ENCODE results near the gene FCRLB. TPM values are rescaled to one million over a fixed set of nuclear protein-coding genes. Genes with fewer than 3 reads are reported as not detected.

Gene FCRLB
- total and polyA plus RNA-seq, 2 donors (not counting 3 experiments of a cell fraction or from before 2014, with no cell fraction given): 0.62 TPM

GRCh38 chr1:161702250-161702649 lies 19.1 kb upstream of the FCRLB start:
- Histone ChIP-seq H3K9ac (replicated peaks; ENCODE audit: extremely low read depth, insufficient read depth, low read length) (no peak overlapping the region), H3K9me3 (replicated peaks; ENCODE audit: control insufficient read depth, insufficient read depth, low read length) (no peaks in the 10 kb centered on the region), H3K9me1 (replicated peaks; ENCODE audit: control insufficient read depth, extremely low read depth, insufficient read depth, low read length) (no peaks in the 10 kb centered on the region), H3K4me2 (ENCODE audit: insufficient read depth, low read length) (no peak overlapping the region), H3K4me1 (ENCODE audit: control insufficient read depth, extremely low read depth, insufficient read depth, low read length) (no peaks in the 10 kb centered on the region), H4K20me1 (replicated peaks; ENCODE audit: control insufficient read depth, extremely low read depth, insufficient read depth, low read length) (no peaks in the 10 kb centered on the region), H3K79me2 (ENCODE audit: control insufficient read depth, insufficient read depth, low read length) (no peaks in the 10 kb centered on the region), H3K27me3 (ENCODE audit: control insufficient read depth in 2 of 2, insufficient read depth in 2 of 2, low read length in 2 of 2) (peaks cover 3 to 5% of the 10 kb centered on the region in 2 experiments), H2AFZ (ENCODE audit: low read depth, low read length) (no peak overlapping the region), H3K27ac (ENCODE audit: insufficient read depth, low read depth, low read length) (no peak overlapping the region), H3K36me3 (ENCODE audit: control insufficient read depth in 2 of 2, extremely low read depth in 1 of 2, insufficient read depth in 2 of 2, low read length in 2 of 2) (no peaks in the 10 kb centered on the region), H3K4me3 (replicated peaks in 1 of 3; ENCODE audit: insufficient read depth in 1 of 3, low read depth in 1 of 3, low read length in 3 of 3) (no peak overlapping the region)
- BruUV-seq (replicated peaks): no TSS peak
- CTCF ChIA-PET: interaction anchor here (1.3 kb wide), 1 partner anchor 10 kb away, joined by 3 read pairs; no protein-coding TSS in a partner anchor
- dilution Hi-C loops (cut with MboI; ENCODE audit: extremely low pct_ligation_motif_present, low sequenced_read_pairs) (no loop called here), intact Hi-C loops (cut with micrococcal nuclease) (no loop called here)
- POLR2A ChIA-PET: no interaction called here
- FAIRE-seq (no peak), DNase-seq (ENCODE audit: low read depth, low spot score) (no peak)
- TF ChIP-seq POLR2A (IDR thresholded peaks at IDR 0.05; ENCODE audit: low read depth, low read length) (no peak), MAX (IDR thresholded peaks at IDR 0.05; ENCODE audit: insufficient read depth, insufficient read length) (no peak), CTCF (IDR thresholded peaks at IDR 0.05; ENCODE audit: extremely low read depth in 1 of 2, insufficient read depth in 1 of 2, low read depth in 1 of 2, low read length in 2 of 2) (no peak), MYC (IDR thresholded peaks at IDR 0.05; ENCODE audit: low read depth, low read length) (no peak), GATA2 (IDR thresholded peaks at IDR 0.05; ENCODE audit: insufficient read depth, insufficient read length, low read depth, low read length) (no peak), FOS (IDR thresholded peaks at IDR 0.05; ENCODE audit: borderline replicate concordance, insufficient read depth, low read length) (no peak), POLR2AphosphoS5 (IDR thresholded peaks at IDR 0.05; ENCODE audit: insufficient read depth, low read depth, low read length) (no peak), EZH2 (IDR thresholded peaks at IDR 0.05; ENCODE audit: borderline replicate concordance, low read depth, low read length, severe bottlenecking) (no peak), JUN (IDR thresholded peaks at IDR 0.05; ENCODE audit: borderline replicate concordance, insufficient read depth, insufficient read length, low read depth) (no peak)

All from endothelial cell of umbilical vein (primary cell).